ENCODE results near the gene PEAK1.
A peak's percentile ranks its signal among the peaks of the same experiment; 100 is the strongest.

Gene PEAK1

DNA sequence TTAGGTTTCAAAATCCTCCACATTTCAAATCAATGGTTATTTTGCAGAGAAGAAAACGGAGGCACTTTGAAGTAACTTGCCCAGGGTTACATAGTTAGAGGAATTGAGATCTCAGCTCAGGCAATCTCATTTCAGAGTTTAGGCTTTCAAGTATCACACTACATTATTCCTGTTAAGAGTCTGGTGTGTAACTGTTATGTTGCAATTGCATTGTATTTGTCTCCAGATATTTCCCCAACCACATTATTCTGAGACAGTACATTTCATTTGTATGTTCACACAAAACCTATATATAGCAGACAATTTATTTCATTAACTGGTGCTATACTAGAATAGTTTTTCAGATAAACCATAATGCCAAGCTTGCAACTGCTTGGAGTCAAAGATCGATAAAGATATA, 194.8 kb downstream of the PEAK1 start:
- no CpG with 5 or more reads among the region's 2 CpGs for WGBS
- H3K4ac ChIP-seq (ENCODE audit: low read depth in 1 of 2, low read length in 2 of 2): no peak overlapping the region
- no peak overlapping the region for H3K14ac ChIP-seq (ENCODE audit: low read length in 2 of 2)

DNA sequence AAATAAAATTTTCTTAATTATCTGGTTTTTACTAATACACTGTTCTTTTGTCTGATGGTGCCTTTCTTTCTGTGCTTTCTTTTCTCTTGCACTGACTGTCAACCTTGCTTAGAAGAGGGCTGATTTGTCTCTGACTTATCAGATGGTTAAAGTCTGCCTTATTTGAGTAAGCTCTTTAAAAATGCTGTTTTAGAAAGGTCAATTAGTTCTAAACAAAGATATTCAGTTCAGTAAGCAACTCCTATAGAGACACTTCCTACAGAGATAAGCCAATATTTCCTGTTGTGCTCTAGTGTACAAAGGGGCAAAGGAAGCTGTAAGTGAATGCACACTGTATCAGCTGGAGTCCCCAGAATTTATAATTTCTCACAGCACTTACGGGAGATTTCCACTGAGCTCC, 195.6 kb downstream of the PEAK1 start:
- peaks cover 5% of the 10 kb centered on the region for H3K79me1 ChIP-seq (replicated peaks; ENCODE audit: low read length, poor library complexity, severe bottlenecking)
- H3K4ac ChIP-seq (ENCODE audit: low read depth in 1 of 2, low read length in 2 of 2): no peak overlapping the region
- H3K27ac ChIP-seq (ENCODE audit: low read length, poor library complexity, severe bottlenecking): no peak overlapping the region
- no peak overlapping the region for H3K23ac ChIP-seq (ENCODE audit: low read length in 2 of 2)
- H3K14ac ChIP-seq (ENCODE audit: low read length in 2 of 2): no peak overlapping the region
- H3K4me3 ChIP-seq (ENCODE audit: insufficient read depth in 1 of 2, low read depth in 1 of 2, low read length in 2 of 2): no peak overlapping the region
- no CpG with 5 or more reads among the region's 1 CpG for WGBS
- no peaks in the 10 kb centered on the region for H3K27me3 ChIP-seq (ENCODE audit: control insufficient read depth in 1 of 2, insufficient read depth in 1 of 2, low read length in 2 of 2)
- H2BK12ac ChIP-seq (ENCODE audit: low read length in 2 of 2): no peak overlapping the region
- no peak overlapping the region for H2AFZ ChIP-seq (ENCODE audit: low read depth, low read length)
- H2BK15ac ChIP-seq (ENCODE audit: low read depth, poor library complexity, severe bottlenecking): no peak overlapping the region
- H4K91ac ChIP-seq (ENCODE audit: low read length): no peak overlapping the region
- H3K9me3 ChIP-seq (ENCODE audit: control insufficient read depth, low read length): no peaks in the 10 kb centered on the region
- peak; percentile 33 for DNase-seq
- no peak overlapping the region for H2AK5ac ChIP-seq (ENCODE audit: low read length, severe bottlenecking)
- H3K18ac ChIP-seq (ENCODE audit: low read depth in 1 of 2, low read length in 2 of 2): no peak overlapping the region
- H2BK120ac ChIP-seq (ENCODE audit: low read depth, low read length): no peak overlapping the region
- no peak overlapping the region for H4K8ac ChIP-seq (ENCODE audit: low read length)
- no peak overlapping the region for H2BK5ac ChIP-seq (ENCODE audit: low read depth, low read length, poor library complexity, severe bottlenecking)
- no peak overlapping the region for H3K4me2 ChIP-seq (ENCODE audit: low read length, poor library complexity, severe bottlenecking)
- H3K4me1 ChIP-seq (ENCODE audit: control insufficient read depth, insufficient read depth, low read depth, low read length): no peaks in the 10 kb centered on the region
- peaks cover 0 to 3% of the 10 kb centered on the region in 2 experiments for H3K36me3 ChIP-seq (ENCODE audit: control insufficient read depth in 1 of 2, insufficient read depth in 2 of 2, low read depth in 1 of 2, low read length in 2 of 2)
- no peak overlapping the region for H3K9ac ChIP-seq (ENCODE audit: low read length)

More for the DNA sequence above, 194.8 kb downstream of the PEAK1 start:
- Histone ChIP-seq H4K8ac (ENCODE audit: low read length) (no peak overlapping the region), H2AK5ac (ENCODE audit: low read length, severe bottlenecking) (no peak overlapping the region), H2BK15ac (ENCODE audit: low read depth, poor library complexity, severe bottlenecking) (no peak overlapping the region), H3K27me3 (ENCODE audit: control insufficient read depth in 1 of 2, insufficient read depth in 1 of 2, low read length in 2 of 2) (no peaks in the 10 kb centered on the region), H3K79me1 (replicated peaks; ENCODE audit: low read length, poor library complexity, severe bottlenecking) (peaks cover 5% of the 10 kb centered on the region), H3K18ac (ENCODE audit: low read depth in 1 of 2, low read length in 2 of 2) (no peak overlapping the region), H3K4me1 (ENCODE audit: control insufficient read depth, insufficient read depth, low read depth, low read length) (no peaks in the 10 kb centered on the region), H3K4me3 (ENCODE audit: insufficient read depth in 1 of 2, low read depth in 1 of 2, low read length in 2 of 2) (no peak overlapping the region), H3K36me3 (ENCODE audit: control insufficient read depth in 1 of 2, insufficient read depth in 2 of 2, low read depth in 1 of 2, low read length in 2 of 2) (peaks cover 0 to 3% of the 10 kb centered on the region in 2 experiments), H3K23ac (ENCODE audit: low read length in 2 of 2) (no peak overlapping the region), H4K91ac (ENCODE audit: low read length) (no peak overlapping the region), H3K9me3 (ENCODE audit: control insufficient read depth, low read length) (no peaks in the 10 kb centered on the region), H3K4me2 (ENCODE audit: low read length, poor library complexity, severe bottlenecking) (no peak overlapping the region), H2BK5ac (ENCODE audit: low read depth, low read length, poor library complexity, severe bottlenecking) (no peak overlapping the region), H2BK12ac (ENCODE audit: low read length in 2 of 2) (no peak overlapping the region), H2BK120ac (ENCODE audit: low read depth, low read length) (no peak overlapping the region), H2AFZ (ENCODE audit: low read depth, low read length) (no peak overlapping the region), H3K9ac (ENCODE audit: low read length) (no peak overlapping the region), H3K27ac (ENCODE audit: low read length, poor library complexity, severe bottlenecking) (no peak overlapping the region)
- DNase-seq: peak; percentile 49

GRCh38 chr15:77221708-77222107, 198.2 kb downstream of the PEAK1 start:
- H2BK15ac ChIP-seq (ENCODE audit: low read depth, poor library complexity, severe bottlenecking): no peak overlapping the region
- 100% methylated on average over 2 of the region's 3 CpGs for WGBS
- no peak overlapping the region for H3K14ac ChIP-seq (ENCODE audit: low read length in 2 of 2)
- H4K91ac ChIP-seq (ENCODE audit: low read length): no peak overlapping the region
- no peak overlapping the region for H2AFZ ChIP-seq (ENCODE audit: low read depth, low read length)
- no peaks in the 10 kb centered on the region for H3K4me1 ChIP-seq (ENCODE audit: control insufficient read depth, insufficient read depth, low read depth, low read length)
- no peak overlapping the region for H2BK5ac ChIP-seq (ENCODE audit: low read depth, low read length, poor library complexity, severe bottlenecking)
- H3K79me1 ChIP-seq (replicated peaks; ENCODE audit: low read length, poor library complexity, severe bottlenecking): peaks cover 6% of the 10 kb centered on the region
- no peak overlapping the region for H3K9ac ChIP-seq (ENCODE audit: low read length)
- no peak overlapping the region for H2BK120ac ChIP-seq (ENCODE audit: low read depth, low read length)
- no peaks in the 10 kb centered on the region for H3K9me3 ChIP-seq (ENCODE audit: control insufficient read depth, low read length)
- H3K4ac ChIP-seq (ENCODE audit: low read depth in 1 of 2, low read length in 2 of 2): no peak overlapping the region
- H3K36me3 ChIP-seq (ENCODE audit: control insufficient read depth in 1 of 2, insufficient read depth in 2 of 2, low read depth in 1 of 2, low read length in 2 of 2): peaks cover 3 to 12% of the 10 kb centered on the region in 2 experiments
- H3K4me3 ChIP-seq (ENCODE audit: insufficient read depth in 1 of 2, low read depth in 1 of 2, low read length in 2 of 2): no peak overlapping the region
- no peak overlapping the region for H3K4me2 ChIP-seq (ENCODE audit: low read length, poor library complexity, severe bottlenecking)
- no peak overlapping the region for H3K18ac ChIP-seq (ENCODE audit: low read depth in 1 of 2, low read length in 2 of 2)
- DNase-seq: no peak
- no peak overlapping the region for H2AK5ac ChIP-seq (ENCODE audit: low read length, severe bottlenecking)
- H4K8ac ChIP-seq (ENCODE audit: low read length): no peak overlapping the region
- H3K27ac ChIP-seq (ENCODE audit: low read length, poor library complexity, severe bottlenecking): no peak overlapping the region
- no peak overlapping the region for H3K23ac ChIP-seq (ENCODE audit: low read length in 2 of 2)
- H2BK12ac ChIP-seq (ENCODE audit: low read length in 2 of 2): no peak overlapping the region
- H3K27me3 ChIP-seq (ENCODE audit: control insufficient read depth in 1 of 2, insufficient read depth in 1 of 2, low read length in 2 of 2): no peaks in the 10 kb centered on the region

GRCh38 chr15:77221174-77221573, 198.7 kb downstream of the PEAK1 start:
- H3K9ac ChIP-seq (ENCODE audit: low read length): no peak overlapping the region
- no peak overlapping the region for H2BK15ac ChIP-seq (ENCODE audit: low read depth, poor library complexity, severe bottlenecking)
- H2AK5ac ChIP-seq (ENCODE audit: low read length, severe bottlenecking): no peak overlapping the region
- H2BK12ac ChIP-seq (ENCODE audit: low read length in 2 of 2): no peak overlapping the region
- H3K4me2 ChIP-seq (ENCODE audit: low read length, poor library complexity, severe bottlenecking): no peak overlapping the region
- H2BK5ac ChIP-seq (ENCODE audit: low read depth, low read length, poor library complexity, severe bottlenecking): no peak overlapping the region
- no peak overlapping the region for H3K18ac ChIP-seq (ENCODE audit: low read depth in 1 of 2, low read length in 2 of 2)
- H2BK120ac ChIP-seq (ENCODE audit: low read depth, low read length): no peak overlapping the region
- H2AFZ ChIP-seq (ENCODE audit: low read depth, low read length): no peak overlapping the region
- no peak overlapping the region for H3K4me3 ChIP-seq (ENCODE audit: insufficient read depth in 1 of 2, low read depth in 1 of 2, low read length in 2 of 2)
- H4K91ac ChIP-seq (ENCODE audit: low read length): no peak overlapping the region
- H3K9me3 ChIP-seq (ENCODE audit: control insufficient read depth, low read length): no peaks in the 10 kb centered on the region
- peaks cover 3 to 17% of the 10 kb centered on the region in 2 experiments for H3K36me3 ChIP-seq (ENCODE audit: control insufficient read depth in 1 of 2, insufficient read depth in 2 of 2, low read depth in 1 of 2, low read length in 2 of 2)
- H3K23ac ChIP-seq (ENCODE audit: low read length in 2 of 2): no peak overlapping the region
- H3K4me1 ChIP-seq (ENCODE audit: control insufficient read depth, insufficient read depth, low read depth, low read length): no peaks in the 10 kb centered on the region
- WGBS: 93% methylated on average over 3 of the region's 3 CpGs
- H3K4ac ChIP-seq (ENCODE audit: low read depth in 1 of 2, low read length in 2 of 2): no peak overlapping the region
- no peak overlapping the region for H3K14ac ChIP-seq (ENCODE audit: low read length in 2 of 2)
- no peaks in the 10 kb centered on the region for H3K27me3 ChIP-seq (ENCODE audit: control insufficient read depth in 1 of 2, insufficient read depth in 1 of 2, low read length in 2 of 2)
- H3K27ac ChIP-seq (ENCODE audit: low read length, poor library complexity, severe bottlenecking): no peak overlapping the region
- no peak for DNase-seq
- H4K8ac ChIP-seq (ENCODE audit: low read length): no peak overlapping the region
- peaks cover 6% of the 10 kb centered on the region for H3K79me1 ChIP-seq (replicated peaks; ENCODE audit: low read length, poor library complexity, severe bottlenecking)

Data from mesenchymal stem cell (in vitro differentiated cells and primary cell).